Lung (tissue), 12 donors: ENCODE measurements around the gene PDE9A. TPM values are rescaled to one million over a fixed set of nuclear protein-coding genes. Genes with fewer than 3 reads are reported as not detected.

ENCODE experiments used
- ATAC-seq: fragments of 200-7000 bp; cut with Tn5 transposase; one replicate; pipeline ENCODE4 v1.9.1; 2020; ENCODE audit warnings: moderate number of reproducible peaks; ENCODE audit not compliant: insufficient read depth, low FRiP score
- DNase-seq, 3 donors: peaks; one replicate each; pipeline ENCODE4 v3.0.0-alpha.2; 2013 to 2017
- H3K27ac ChIP-seq, 2 donors: one replicate each; pipeline ENCODE4 v1.5.1; 2013; ENCODE audit warnings: mild to moderate bottlenecking in 2 of 2, moderate library complexity in 2 of 2, control low read depth in 1 of 2, inconsistent platforms in 1 of 2, low read depth in 1 of 2, low read length in 1 of 2
- H3K27me3 ChIP-seq, 3 donors: one replicate each; pipeline ENCODE4 v1.5.1; 2013; ENCODE audit warnings: low read length in 2 of 3; ENCODE audit not compliant: control insufficient read depth in 3 of 3, insufficient read depth in 3 of 3
- H3K36me3 ChIP-seq, 4 donors: one replicate each; pipeline ENCODE4 v1.5.1; 2013; ENCODE audit warnings: low read length in 4 of 4, mild to moderate bottlenecking in 1 of 4, moderate library complexity in 1 of 4; ENCODE audit not compliant: control insufficient read depth in 4 of 4, insufficient read depth in 4 of 4
- H3K4me1 ChIP-seq, 5 donors: one replicate each; pipeline ENCODE4 v1.5.1; 2013; ENCODE audit warnings: low read length in 5 of 5, mild to moderate bottlenecking in 2 of 5, moderate library complexity in 1 of 5; ENCODE audit not compliant: control insufficient read depth in 5 of 5, insufficient read depth in 5 of 5
- H3K4me3 ChIP-seq: one replicate; pipeline ENCODE4 v1.5.1; 2013; ENCODE audit warnings: mild to moderate bottlenecking, control low read depth, moderate library complexity
- H3K9ac ChIP-seq, 2 donors: one replicate each; pipeline ENCODE4 v1.5.1; 2013; ENCODE audit warnings: low read length in 2 of 2, control low read depth in 1 of 2; ENCODE audit not compliant: insufficient read depth in 1 of 2
- H3K9me3 ChIP-seq, 4 donors: one replicate each; pipeline ENCODE4 v1.5.1; 2013; ENCODE audit warnings: low read length in 3 of 4, mild to moderate bottlenecking in 1 of 4, moderate library complexity in 1 of 4; ENCODE audit not compliant: control insufficient read depth in 4 of 4, insufficient read depth in 3 of 4
- WGBS, 2 donors: extraction: QIAGEN DNeasy Blood & Tissue Kit; methylation state at CpG; one replicate each; pipeline ENCODE4 v1.1.7; 2013; 5-methylcytosine and 5-hydroxymethylcytosine counted together
- polyA plus RNA-seq, 2 donors: library from polyadenylated mRNA; stranded (reverse); fragments of 200-250 nt; gene quantifications; one replicate each; pipeline ENCODE4 v1.2.1, GENCODE V29; 2013
- total RNA-seq, 2 donors: library from RNA; depleted of rRNA in 1 of 2; stranded (reverse); fragments of >200 nt in 1 of 2; gene quantifications; one replicate each; pipeline ENCODE4 v1.2.1, GENCODE V29; 2014 to 2021
- TF ChIP-seq, protein P1 (sequence below): IDR thresholded peaks from 2 replicates; pipeline ENCODE4 v1.5.1; 2012; ENCODE audit warnings: mild to moderate bottlenecking; ENCODE audit errors: control extremely low read depth, extremely low read depth
- donor health status: control.
- donor health status: control.
- donor health status: Bipolar disorder and iron deficiency.
- donor health status: healthy.
- donor health status: DM: yes; HTN: yes; CAD: no.

PDE9A gene
- total and polyA plus RNA-seq, 4 donors = 5.3 to 17.0 (median 6.9) TPM

DNA sequence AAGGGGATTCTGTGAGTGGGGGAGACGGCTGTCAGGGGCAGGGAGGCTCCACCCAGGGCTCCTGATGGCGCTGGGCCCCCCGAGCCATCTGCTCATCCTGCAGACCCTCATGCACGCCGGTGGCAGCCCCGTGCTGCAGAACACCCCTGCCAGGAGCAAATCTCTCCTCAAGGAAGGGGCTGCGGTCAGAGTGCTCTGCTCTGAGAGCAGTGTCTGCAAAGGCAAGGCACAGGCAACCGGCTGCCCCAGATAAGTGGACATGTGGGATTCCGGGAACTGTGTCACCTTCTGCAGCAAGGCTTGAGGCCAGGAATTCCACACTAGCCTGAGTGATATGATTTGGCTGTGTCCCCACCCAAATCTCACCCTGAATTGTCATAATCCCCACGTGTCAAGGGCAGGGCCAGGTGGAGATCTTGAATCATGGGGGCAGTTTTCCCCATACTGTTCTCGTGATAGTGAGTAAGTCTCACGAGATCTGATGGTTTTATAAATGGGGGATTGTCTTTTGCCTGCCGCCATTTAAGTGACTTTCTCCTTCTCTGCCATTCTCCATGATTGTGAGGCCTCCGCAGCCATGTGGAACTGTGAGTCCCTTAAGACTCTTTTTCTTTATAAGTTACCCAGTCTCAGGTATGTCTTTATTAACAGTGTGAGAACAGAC is 101.0 kb downstream of the PDE9A start:
- Histone ChIP-seq H3K9ac (no peak overlapping the region), H3K27me3 (no peaks in the 10 kb centered on the region), H3K9me3 (no peaks in the 10 kb centered on the region), H3K27ac (no peak overlapping the region), H3K36me3 (peaks cover 0 to 2% (median under 1%) of the 10 kb centered on the region in 4 donors), H3K4me1 (no peaks in the 10 kb centered on the region), H3K4me3 (no peak overlapping the region)
- no peak for DNase-seq
- no peak for ATAC-seq
- TF ChIP-seq, protein P1, sequence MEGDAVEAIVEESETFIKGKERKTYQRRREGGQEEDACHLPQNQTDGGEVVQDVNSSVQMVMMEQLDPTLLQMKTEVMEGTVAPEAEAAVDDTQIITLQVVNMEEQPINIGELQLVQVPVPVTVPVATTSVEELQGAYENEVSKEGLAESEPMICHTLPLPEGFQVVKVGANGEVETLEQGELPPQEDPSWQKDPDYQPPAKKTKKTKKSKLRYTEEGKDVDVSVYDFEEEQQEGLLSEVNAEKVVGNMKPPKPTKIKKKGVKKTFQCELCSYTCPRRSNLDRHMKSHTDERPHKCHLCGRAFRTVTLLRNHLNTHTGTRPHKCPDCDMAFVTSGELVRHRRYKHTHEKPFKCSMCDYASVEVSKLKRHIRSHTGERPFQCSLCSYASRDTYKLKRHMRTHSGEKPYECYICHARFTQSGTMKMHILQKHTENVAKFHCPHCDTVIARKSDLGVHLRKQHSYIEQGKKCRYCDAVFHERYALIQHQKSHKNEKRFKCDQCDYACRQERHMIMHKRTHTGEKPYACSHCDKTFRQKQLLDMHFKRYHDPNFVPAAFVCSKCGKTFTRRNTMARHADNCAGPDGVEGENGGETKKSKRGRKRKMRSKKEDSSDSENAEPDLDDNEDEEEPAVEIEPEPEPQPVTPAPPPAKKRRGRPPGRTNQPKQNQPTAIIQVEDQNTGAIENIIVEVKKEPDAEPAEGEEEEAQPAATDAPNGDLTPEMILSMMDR = no peak
- 88 to 91% methylated on average over 14 of the region's 14 CpGs for WGBS, 2 donors

DNA sequence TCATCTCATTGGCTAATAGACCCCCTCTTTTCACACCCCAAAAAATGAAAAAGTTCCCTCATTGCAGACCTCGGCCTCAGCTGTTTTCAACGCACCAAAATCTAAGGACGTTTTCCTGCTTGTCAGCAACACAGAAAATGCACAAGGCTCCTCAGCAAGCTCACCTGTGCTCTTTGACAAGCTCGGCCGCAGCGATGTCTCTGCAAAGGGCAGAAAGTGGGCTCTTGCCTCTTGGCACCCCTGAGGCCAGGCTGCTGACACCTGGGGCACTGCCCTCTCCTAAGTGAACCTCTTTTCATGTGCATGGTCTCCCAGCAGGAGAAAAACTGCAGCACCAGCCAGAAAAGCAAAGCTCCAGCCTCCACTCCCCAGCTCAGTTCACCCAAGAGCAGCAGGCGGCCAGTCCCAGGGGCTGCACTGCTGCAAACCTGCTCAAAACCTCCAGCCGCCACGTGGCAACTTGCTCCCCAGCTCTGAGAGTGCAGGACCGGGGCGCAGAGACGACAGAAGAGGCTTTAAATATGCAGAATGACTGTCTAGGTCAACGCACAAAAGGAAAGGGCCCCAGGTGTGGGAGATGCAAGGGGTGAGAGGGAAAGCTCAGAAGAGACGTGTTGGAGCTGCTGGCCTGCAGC is 101.7 kb downstream of the PDE9A start:
- Histone ChIP-seq H3K27me3 (no peaks in the 10 kb centered on the region), H3K4me1 (no peaks in the 10 kb centered on the region), H3K4me3 (no peak overlapping the region), H3K27ac (no peak overlapping the region), H3K9me3 (peaks cover 0 to 1% (median 0%) of the 10 kb centered on the region in 4 donors), H3K9ac (no peak overlapping the region), H3K36me3 (peaks cover 0 to 5% (median under 1%) of the 10 kb centered on the region in 4 donors)
- TF ChIP-seq, protein P1 = no peak
- no peak for DNase-seq
- no peak for ATAC-seq
- 93 to 96% methylated on average over 14 of the region's 14 CpGs for WGBS, 2 donors

DNA sequence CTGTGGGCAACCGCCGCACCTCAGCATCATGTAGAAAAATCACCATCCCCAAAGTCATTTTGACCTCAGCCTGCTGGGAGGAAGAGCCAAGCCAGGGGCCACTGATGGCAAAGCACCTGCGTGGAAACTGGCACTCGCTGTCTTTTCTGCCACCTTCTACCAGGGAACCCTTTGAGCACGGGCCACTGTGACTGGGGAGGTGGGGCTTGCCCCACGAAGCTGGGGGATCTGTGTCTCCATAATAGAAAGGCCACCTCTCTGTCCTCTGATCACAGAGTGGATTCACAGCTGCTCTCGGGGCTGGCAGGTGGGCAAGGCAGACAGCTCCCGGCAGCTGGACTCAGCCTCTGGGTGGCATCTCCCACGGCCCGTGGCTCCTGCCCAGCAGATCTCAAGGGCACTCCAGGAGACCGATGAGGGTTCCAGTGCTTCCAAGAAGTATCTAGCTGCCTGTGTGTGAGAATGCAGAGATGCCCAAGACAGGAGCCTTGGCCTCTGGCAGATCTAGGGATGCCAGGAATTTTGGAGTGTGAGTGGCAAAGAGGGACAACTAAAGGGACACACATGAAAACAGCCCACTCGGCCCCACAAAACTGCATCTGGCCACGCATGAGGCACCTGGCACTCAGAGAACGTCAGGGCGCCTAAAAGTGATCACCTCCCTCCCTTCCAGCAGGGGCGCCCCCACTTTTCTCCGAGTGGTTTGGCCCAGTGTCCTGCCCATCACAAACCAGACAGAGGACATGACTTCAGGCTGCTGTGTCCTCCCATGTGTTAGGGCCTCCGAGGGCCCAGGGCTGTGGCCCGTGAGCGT is 102.6 kb downstream of the PDE9A start:
- no peak for ATAC-seq
- Histone ChIP-seq H3K9me3 (peaks cover 0 to 1% (median 0%) of the 10 kb centered on the region in 4 donors), H3K4me3 (no peak overlapping the region), H3K36me3 (peaks cover 0 to 5% (median under 1%) of the 10 kb centered on the region in 4 donors), H3K27me3 (no peaks in the 10 kb centered on the region), H3K9ac (no peak overlapping the region), H3K4me1 (no peaks in the 10 kb centered on the region), H3K27ac (no peak overlapping the region)
- WGBS, 2 donors = 88 to 95% methylated on average over 20 of the region's 20 CpGs
- DNase-seq = no peak
- TF ChIP-seq, protein P1 = no peak
